ENCODE measurements around the gene TMEM260.

TMEM260 gene

GRCh38 chr14:56579345-56580220 is at the start of gene TMEM260:
Gene TMEM260, plus strand, starts transcription at chr14:56579798. Its CDS starts 117 bp downstream, at chr14:56579915.
- peak; percentile 94 for DNase-seq

GRCh38 chr14:56532546-56532945 is 47.1 kb upstream of the TMEM260 start:
- DNase-seq: no peak

- DNase-seq: no peak
Observed at GRCh38 chr14:56534656-56535055, 44.9 kb upstream of the TMEM260 start.

GRCh38 chr14:56539862-56540261 is 39.7 kb upstream of the TMEM260 start:
- DNase-seq: no peak

- DNase-seq: no peak
Observed at GRCh38 chr14:56543436-56543835, 36.2 kb upstream of the TMEM260 start.

- no peak for DNase-seq
Observed at GRCh38 chr14:56549721-56550120, 29.9 kb upstream of the TMEM260 start.

GRCh38 chr14:56552615-56553014 is 27.0 kb upstream of the TMEM260 start:
- DNase-seq: no peak

- no peak for DNase-seq
Observed at GRCh38 chr14:56554301-56554700, 25.3 kb upstream of the TMEM260 start.

- peak; percentile 5 for DNase-seq
Observed at GRCh38 chr14:56555921-56556570, 23.6 kb upstream of the TMEM260 start.

- no peak for DNase-seq
Observed at GRCh38 chr14:56559182-56559581, 20.4 kb upstream of the TMEM260 start.

- DNase-seq: no peak
Observed at GRCh38 chr14:56561606-56562005, 18.0 kb upstream of the TMEM260 start.

GRCh38 chr14:56562883-56563282 is 16.7 kb upstream of the TMEM260 start:
- DNase-seq: no peak

- DNase-seq: no peak
Observed at GRCh38 chr14:56569174-56569573, 10.4 kb upstream of the TMEM260 start.

- no peak for DNase-seq
Observed at GRCh38 chr14:56570295-56570694, 9.3 kb upstream of the TMEM260 start.

GRCh38 chr14:56580221-56580711 is 668 bp downstream of the TMEM260 start:
- no peak for DNase-seq

GRCh38 chr14:56581041-56581727 is 1.6 kb downstream of the TMEM260 start:
- DNase-seq: no peak

GRCh38 chr14:56585461-56586084 is 6.0 kb downstream of the TMEM260 start:
- DNase-seq: no peak

GRCh38 chr14:56587701-56588100 is 8.1 kb downstream of the TMEM260 start:
- no peak for DNase-seq

GRCh38 chr14:56590535-56590960 is 10.9 kb downstream of the TMEM260 start:
- DNase-seq: no peak

GRCh38 chr14:56592746-56593544 is 13.3 kb downstream of the TMEM260 start:
- no peak for DNase-seq

GRCh38 chr14:56594428-56594827 is 14.8 kb downstream of the TMEM260 start:
- no peak for DNase-seq

- no peak for DNase-seq
Observed at GRCh38 chr14:56598519-56598918, 18.9 kb downstream of the TMEM260 start.
